Retinal pigment epithelial cell (primary cell): Measurements from ENCODE around the gene BCL2L12.

Experiments used
- DNase-seq: peaks from one replicate; pipeline ENCODE4 v3.0.0-alpha.2; 2010; ENCODE audit warnings: low read depth
- H3K4me3 ChIP-seq: 2 replicates; pipeline ENCODE4 v1.5.1; 2011; ENCODE audit warnings: mild to moderate bottlenecking, low read length, control low read depth, moderate library complexity
- TF ChIP-seq, protein P1 (sequence below): conservative IDR thresholded peaks from 2 replicates; pipeline ENCODE4 v1.5.1; 2011; ENCODE audit warnings: low read depth, low read length, control low read depth, inconsistent platforms

The BCL2L12 gene

DNA sequence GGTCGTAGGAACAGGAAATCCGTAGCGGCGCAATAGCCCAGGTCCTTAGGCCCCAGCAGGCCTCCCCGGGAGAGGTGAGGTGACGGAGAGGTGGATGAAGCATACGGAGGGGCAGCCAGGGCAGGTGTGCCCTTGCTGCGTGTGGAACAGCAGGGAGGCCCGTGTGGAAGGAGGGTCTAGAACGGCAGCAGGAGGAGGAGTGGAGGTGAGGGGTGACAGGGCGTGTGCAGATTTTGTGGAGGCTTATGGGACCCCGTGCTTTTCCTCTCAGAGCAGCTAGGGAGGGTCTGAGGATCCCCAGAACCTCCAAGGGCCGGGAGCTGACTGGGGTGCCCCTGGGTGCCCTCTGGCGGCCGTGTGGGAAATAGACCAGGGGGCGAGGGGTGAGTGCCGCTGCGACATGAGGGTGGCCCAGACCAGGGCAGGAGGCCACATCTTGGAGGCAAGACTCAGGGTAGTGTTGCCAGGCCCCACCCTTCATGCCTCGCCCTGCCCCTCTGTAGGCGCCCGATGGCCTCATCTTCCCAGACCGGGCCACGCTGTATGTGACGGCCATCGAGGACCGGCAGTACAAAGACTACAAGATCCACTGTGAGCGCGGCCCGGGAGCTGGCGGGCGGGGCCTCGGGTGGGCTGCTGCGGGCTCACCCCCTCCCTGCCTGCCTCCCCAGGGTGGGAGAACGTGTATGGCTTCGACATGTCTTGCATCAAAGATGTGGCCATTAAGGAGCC is 18.7 kb downstream of the BCL2L12 start:
- DNase-seq, result no peak
- no peak overlapping the region for H3K4me3 ChIP-seq
- TF ChIP-seq, protein P1, sequence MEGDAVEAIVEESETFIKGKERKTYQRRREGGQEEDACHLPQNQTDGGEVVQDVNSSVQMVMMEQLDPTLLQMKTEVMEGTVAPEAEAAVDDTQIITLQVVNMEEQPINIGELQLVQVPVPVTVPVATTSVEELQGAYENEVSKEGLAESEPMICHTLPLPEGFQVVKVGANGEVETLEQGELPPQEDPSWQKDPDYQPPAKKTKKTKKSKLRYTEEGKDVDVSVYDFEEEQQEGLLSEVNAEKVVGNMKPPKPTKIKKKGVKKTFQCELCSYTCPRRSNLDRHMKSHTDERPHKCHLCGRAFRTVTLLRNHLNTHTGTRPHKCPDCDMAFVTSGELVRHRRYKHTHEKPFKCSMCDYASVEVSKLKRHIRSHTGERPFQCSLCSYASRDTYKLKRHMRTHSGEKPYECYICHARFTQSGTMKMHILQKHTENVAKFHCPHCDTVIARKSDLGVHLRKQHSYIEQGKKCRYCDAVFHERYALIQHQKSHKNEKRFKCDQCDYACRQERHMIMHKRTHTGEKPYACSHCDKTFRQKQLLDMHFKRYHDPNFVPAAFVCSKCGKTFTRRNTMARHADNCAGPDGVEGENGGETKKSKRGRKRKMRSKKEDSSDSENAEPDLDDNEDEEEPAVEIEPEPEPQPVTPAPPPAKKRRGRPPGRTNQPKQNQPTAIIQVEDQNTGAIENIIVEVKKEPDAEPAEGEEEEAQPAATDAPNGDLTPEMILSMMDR, result peak; percentile 50

DNA sequence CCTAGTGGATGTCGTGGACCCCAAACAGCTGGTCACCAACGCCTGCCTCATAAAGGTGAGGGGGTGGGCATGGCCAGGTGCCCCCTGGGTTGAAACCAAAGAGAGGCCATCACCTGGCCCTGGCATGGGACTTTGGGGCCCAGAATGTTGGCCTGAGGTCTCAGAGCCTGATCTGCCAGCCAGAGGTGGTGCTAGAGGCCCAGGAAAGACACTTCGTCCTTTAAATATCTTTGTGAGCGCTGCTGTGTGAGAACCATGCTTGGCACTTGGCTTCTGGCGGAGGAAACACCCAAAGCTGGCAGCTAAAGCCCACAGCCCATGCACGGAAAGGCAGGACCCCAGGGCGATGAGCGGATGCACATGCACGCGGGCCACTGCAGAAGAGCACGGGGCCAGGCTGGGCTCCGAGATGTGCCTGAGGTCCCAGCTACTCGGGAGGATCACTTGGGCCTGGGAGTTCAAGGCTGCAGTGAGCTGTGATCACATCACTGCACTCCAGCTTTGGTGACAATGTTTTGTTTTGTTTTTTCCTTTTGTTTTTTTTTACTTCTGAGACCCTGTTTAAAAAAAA is 19.3 kb downstream of the BCL2L12 start:
- TF ChIP-seq, protein P1, result no peak
- H3K4me3 ChIP-seq, result no peak overlapping the region
- no peak for DNase-seq

- no peak for DNase-seq
- TF ChIP-seq, protein P1, result no peak
- H3K4me3 ChIP-seq, result no peak overlapping the region
Observed at GRCh38 chr19:49685845-49686332, 20.2 kb downstream of the BCL2L12 start.

DNA sequence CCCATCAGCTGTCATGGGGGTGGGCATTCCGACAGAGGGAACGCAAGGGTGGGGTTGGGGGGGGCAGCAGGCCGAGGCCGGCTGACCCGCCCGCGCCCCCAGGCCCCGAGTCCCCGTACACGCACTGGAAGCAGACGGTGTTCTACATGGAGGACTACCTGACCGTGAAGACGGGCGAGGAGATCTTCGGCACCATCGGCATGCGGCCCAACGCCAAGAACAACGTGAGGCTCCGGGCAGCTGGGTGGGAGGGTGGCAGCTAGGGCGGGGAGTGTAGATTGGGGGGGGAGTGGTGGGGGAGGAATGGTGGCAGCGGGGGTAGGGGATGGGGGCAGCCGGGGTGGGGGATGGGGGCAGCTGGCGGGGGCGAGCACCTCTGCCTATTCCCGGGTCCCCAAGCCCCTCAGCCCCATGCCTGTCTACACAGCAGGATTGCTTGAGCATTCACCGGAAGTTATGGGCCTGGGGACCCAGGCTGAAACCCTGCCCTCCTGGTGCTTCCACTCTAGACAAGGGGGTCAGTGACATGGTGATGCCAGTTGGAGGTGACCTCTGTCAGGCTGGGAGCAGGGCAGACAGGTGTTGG is 20.9 kb downstream of the BCL2L12 start:
- DNase-seq, result no peak
- TF ChIP-seq, protein P1, result no peak
- H3K4me3 ChIP-seq, result no peak overlapping the region

GRCh38 chr19:49687150-49687549 is 21.4 kb downstream of the BCL2L12 start:
- TF ChIP-seq, protein P1, result no peak
- no peak overlapping the region for H3K4me3 ChIP-seq
- DNase-seq, result no peak

GRCh38 chr19:49687566-49688316 is 22.0 kb downstream of the BCL2L12 start:
- no peak for DNase-seq
- TF ChIP-seq, protein P1, result no peak
- no peak overlapping the region for H3K4me3 ChIP-seq
